Endothelial cell (in vitro differentiated cells): ENCODE data around the gene RANBP10. TPM values are rescaled to one million over a fixed set of nuclear protein-coding genes. Genes with fewer than 3 reads are reported as not detected.
"Not testable (repeated sequence)": the region's sequence is repeated elsewhere in the genome, so short reads cannot be mapped to it uniquely, and the experiment has no call there.

Experiments
- DNase-seq: peaks from one replicate; pipeline ENCODE4 v3.0.0; 2021; ENCODE audit warnings: low spot score
- H3K27ac Mint-ChIP-seq: one replicate; pipeline ENCODE4 v1.8.0; 2021; ENCODE audit warnings: mixed read lengths, inconsistent platforms; ENCODE audit not compliant: unreplicated experiment
- H3K27me3 Mint-ChIP-seq: one replicate; pipeline ENCODE4 v1.8.0; 2021; ENCODE audit warnings: mild to moderate bottlenecking, moderate library complexity, mixed read lengths, inconsistent platforms; ENCODE audit not compliant: unreplicated experiment
- H3K36me3 Mint-ChIP-seq: one replicate; pipeline ENCODE4 v1.8.0; 2021; ENCODE audit warnings: mild to moderate bottlenecking, low read depth, mixed read lengths, inconsistent platforms; ENCODE audit not compliant: unreplicated experiment
- H3K4me1 Mint-ChIP-seq: one replicate; pipeline ENCODE4 v1.8.0; 2021; ENCODE audit warnings: mild to moderate bottlenecking, mixed read lengths, inconsistent platforms; ENCODE audit not compliant: unreplicated experiment
- H3K4me3 Mint-ChIP-seq: one replicate; pipeline ENCODE4 v1.8.0; 2021; ENCODE audit warnings: mild to moderate bottlenecking, mixed read lengths, inconsistent platforms; ENCODE audit not compliant: unreplicated experiment
- H3K9me3 Mint-ChIP-seq: one replicate; pipeline ENCODE4 v1.8.0; 2021; ENCODE audit warnings: mixed read lengths, inconsistent platforms; ENCODE audit not compliant: unreplicated experiment
- total RNA-seq: library from RNA; stranded (reverse); fragmentation: NEBNext Ultra II Directional; extraction: Animal tissue kit (Norgen Biotek cat#: 25700); gene quantifications from one replicate; pipeline ENCODE4 v1.2.1, GENCODE V29; 2021; ENCODE audit not compliant: unreplicated experiment
- TF ChIP-seq, protein P1 (sequence below): fragments of 200-600 bp; sonication (generic); IDR thresholded peaks from one replicate; pipeline ENCODE4 v1.5.0; 2021; ENCODE audit warnings: antibody characterized with exemption; ENCODE audit not compliant: unreplicated experiment

RANBP10 gene
- total RNA-seq, 1 donor from 2014 or later = 19.5 TPM

GRCh38 chr16:67699265-67699664 lies 107.1 kb downstream of the RANBP10 start:
- Mint-ChIP-seq H3K27ac (no peak overlapping the region), H3K36me3 (peaks cover 14% of the 10 kb centered on the region), H3K27me3 (no peaks in the 10 kb centered on the region), H3K9me3 (no peaks in the 10 kb centered on the region), H3K4me1 (peaks cover 20% of the 10 kb centered on the region), H3K4me3 (no peak overlapping the region)
- TF ChIP-seq, protein P1, sequence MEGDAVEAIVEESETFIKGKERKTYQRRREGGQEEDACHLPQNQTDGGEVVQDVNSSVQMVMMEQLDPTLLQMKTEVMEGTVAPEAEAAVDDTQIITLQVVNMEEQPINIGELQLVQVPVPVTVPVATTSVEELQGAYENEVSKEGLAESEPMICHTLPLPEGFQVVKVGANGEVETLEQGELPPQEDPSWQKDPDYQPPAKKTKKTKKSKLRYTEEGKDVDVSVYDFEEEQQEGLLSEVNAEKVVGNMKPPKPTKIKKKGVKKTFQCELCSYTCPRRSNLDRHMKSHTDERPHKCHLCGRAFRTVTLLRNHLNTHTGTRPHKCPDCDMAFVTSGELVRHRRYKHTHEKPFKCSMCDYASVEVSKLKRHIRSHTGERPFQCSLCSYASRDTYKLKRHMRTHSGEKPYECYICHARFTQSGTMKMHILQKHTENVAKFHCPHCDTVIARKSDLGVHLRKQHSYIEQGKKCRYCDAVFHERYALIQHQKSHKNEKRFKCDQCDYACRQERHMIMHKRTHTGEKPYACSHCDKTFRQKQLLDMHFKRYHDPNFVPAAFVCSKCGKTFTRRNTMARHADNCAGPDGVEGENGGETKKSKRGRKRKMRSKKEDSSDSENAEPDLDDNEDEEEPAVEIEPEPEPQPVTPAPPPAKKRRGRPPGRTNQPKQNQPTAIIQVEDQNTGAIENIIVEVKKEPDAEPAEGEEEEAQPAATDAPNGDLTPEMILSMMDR = no peak
- DNase-seq = no peak

DNA sequence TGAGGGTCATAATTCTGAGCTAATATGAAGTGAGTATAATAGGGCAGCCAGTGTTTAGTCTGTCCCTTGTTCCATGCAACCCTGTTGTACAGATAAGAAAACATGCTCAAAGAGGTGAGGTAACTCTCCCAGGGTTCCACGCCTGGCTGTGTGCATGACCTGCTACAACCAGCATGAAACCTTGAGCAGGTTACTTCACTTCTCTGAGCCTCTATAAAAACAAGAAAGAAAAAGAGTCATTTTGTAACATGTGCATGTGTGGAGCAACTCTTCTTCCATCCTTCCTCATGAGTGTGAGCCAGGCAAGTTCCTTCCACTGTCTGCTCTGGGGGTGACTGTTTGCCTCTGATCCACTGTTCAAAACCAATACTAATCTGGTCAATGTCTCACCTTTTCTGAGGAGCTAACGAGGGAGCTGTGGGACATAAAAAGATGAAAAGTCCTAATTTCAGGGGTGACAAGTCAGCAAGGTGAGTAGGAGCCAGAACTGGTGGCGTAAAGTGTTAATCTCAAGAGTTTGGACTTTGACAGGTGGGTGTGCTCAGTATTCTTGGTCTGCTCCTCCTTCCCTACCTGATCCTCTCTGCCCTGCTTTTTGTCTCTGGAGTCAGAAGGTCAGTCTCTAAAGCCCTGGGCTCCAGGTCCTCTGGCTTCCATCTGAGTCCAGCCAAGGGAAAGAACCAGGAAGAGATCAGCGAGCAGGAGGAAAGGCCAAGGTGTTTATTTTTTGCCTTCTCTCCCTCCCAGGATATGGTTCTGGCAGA lies 108.8 kb downstream of the RANBP10 start:
- TF ChIP-seq, protein P1 = no peak
- DNase-seq = no peak
- peaks cover 14% of the 10 kb centered on the region for H3K36me3 Mint-ChIP-seq
- no peak overlapping the region for H3K27ac Mint-ChIP-seq
- peaks cover 13% of the 10 kb centered on the region for H3K4me1 Mint-ChIP-seq
- H3K27me3 Mint-ChIP-seq = no peaks in the 10 kb centered on the region
- no peaks in the 10 kb centered on the region for H3K9me3 Mint-ChIP-seq
- peak overlapping the region; percentile 70 for H3K4me3 Mint-ChIP-seq

- TF ChIP-seq, protein P1 = no peak
- H3K27ac Mint-ChIP-seq = no peak overlapping the region
Measured at GRCh38 chr16:67694611-67695010, 111.7 kb downstream of the RANBP10 start.

GRCh38 chr16:67693517-67694285 lies 112.7 kb downstream of the RANBP10 start:
- not testable (repeated sequence) for H3K9me3 Mint-ChIP-seq, H3K27ac Mint-ChIP-seq, DNase-seq, H3K27me3 Mint-ChIP-seq, H3K4me3 Mint-ChIP-seq
- H3K36me3 Mint-ChIP-seq = peaks cover 12% of the 10 kb centered on the region
- H3K4me1 Mint-ChIP-seq = peaks cover 13% of the 10 kb centered on the region

More at GRCh38 chr16:67694611-67695010, 111.7 kb downstream of the RANBP10 start:
- Mint-ChIP-seq H3K9me3 (no peaks in the 10 kb centered on the region), H3K27me3 (no peaks in the 10 kb centered on the region), H3K36me3 (peaks cover 14% of the 10 kb centered on the region), H3K4me3 (no peak overlapping the region), H3K4me1 (peaks cover 13% of the 10 kb centered on the region)
- no peak for DNase-seq

- TF ChIP-seq, protein P1 = no peak
- peaks cover 9% of the 10 kb centered on the region for H3K4me1 Mint-ChIP-seq
- H3K4me3 Mint-ChIP-seq = no peak overlapping the region
- H3K27me3 Mint-ChIP-seq = no peaks in the 10 kb centered on the region
- H3K9me3 Mint-ChIP-seq = no peaks in the 10 kb centered on the region
- DNase-seq = no peak
- peak overlapping the region; percentile 58 for H3K27ac Mint-ChIP-seq
- H3K36me3 Mint-ChIP-seq = peaks cover 13% of the 10 kb centered on the region
Measured at GRCh38 chr16:67685388-67686112, 120.8 kb downstream of the RANBP10 start.
